Loucy (cell line): Measurements from ENCODE around the gene PLA2G2A.

Experiments used
- H2AFZ ChIP-seq: fragments of 200-600 bp; sonication (generic); 2 replicates; pipeline ENCODE4 v1.6.0; 2016; ENCODE audit warnings: antibody characterized with exemption, mild to moderate bottlenecking, low read length, moderate library complexity
- H3F3A ChIP-seq: fragments of 200-600 bp; 2 replicates; pipeline ENCODE4 v1.6.0; 2016; ENCODE audit warnings: antibody characterized with exemption, low read depth, mild to moderate bottlenecking
- H3K27me3 ChIP-seq: fragments of 200-600 bp; sonication (generic); 2 replicates; pipeline ENCODE4 v1.6.1; 2014; ENCODE audit warnings: low read length, mild to moderate bottlenecking; ENCODE audit not compliant: insufficient read depth, poor library complexity, severe bottlenecking
- H3K36me3 ChIP-seq: fragments of 200-600 bp; sonication (generic); 2 replicates; pipeline ENCODE4 v1.6.1; 2016; ENCODE audit warnings: low read length; ENCODE audit not compliant: insufficient read depth
- H3K4me1 ChIP-seq: fragments of 200-600 bp; sonication (generic); 2 replicates; pipeline ENCODE4 v1.5.1; 2014; ENCODE audit warnings: low read length, mild to moderate bottlenecking; ENCODE audit not compliant: insufficient read depth, poor library complexity, severe bottlenecking
- H3K4me2 ChIP-seq: fragments of 200-600 bp; sonication (generic); 2 replicates; pipeline ENCODE4 v1.6.0; 2014; ENCODE audit warnings: antibody characterized with exemption, low read length, low read depth, mild to moderate bottlenecking; ENCODE audit not compliant: poor library complexity, severe bottlenecking
- H3K4me3 ChIP-seq: fragments of 200-600 bp; sonication (generic); 2 replicates; pipeline ENCODE4 v1.5.1; 2014; ENCODE audit warnings: low read length, mild to moderate bottlenecking, mixed read lengths; ENCODE audit not compliant: poor library complexity, severe bottlenecking
- H3K79me2 ChIP-seq: fragments of 200-600 bp; sonication (generic); 2 replicates; pipeline ENCODE4 v1.6.1; 2014; ENCODE audit warnings: low read length; ENCODE audit not compliant: insufficient read depth
- H3K9ac ChIP-seq: fragments of 200-600 bp; sonication (generic); 2 replicates; pipeline ENCODE4 v1.6.0; 2014; ENCODE audit warnings: mild to moderate bottlenecking, low read depth, low read length, moderate library complexity; ENCODE audit not compliant: poor library complexity, severe bottlenecking
- H3K9me2 ChIP-seq: fragments of 200-600 bp; sonication (generic); replicated peaks from 2 replicates; pipeline ENCODE4 v1.6.1; 2016; ENCODE audit warnings: low read depth, low read length, mixed read lengths
- H3K9me3 ChIP-seq: fragments of 200-600 bp; sonication (generic); 2 replicates; pipeline ENCODE4 v1.6.1; 2014; ENCODE audit warnings: mild to moderate bottlenecking, antibody characterized with exemption, low read length, low read depth; ENCODE audit not compliant: insufficient read depth
- H4K20me1 ChIP-seq: fragments of 200-600 bp; sonication (generic); 2 replicates; pipeline ENCODE4 v1.6.0; 2014; ENCODE audit warnings: antibody characterized with exemption, low read length, mild to moderate bottlenecking; ENCODE audit not compliant: insufficient read depth, poor library complexity, severe bottlenecking
- EZH2phosphoT487 ChIP-seq: fragments of 200-600 bp; IDR thresholded peaks from 2 replicates; pipeline ENCODE4 v1.6.1; 2018; ENCODE audit warnings: antibody characterized with exemption, mild to moderate bottlenecking, moderate library complexity, borderline replicate concordance
- TF ChIP-seq, protein P1 (sequence below): fragments of 200-600 bp; sonication (generic); conservative IDR thresholded peaks from 2 replicates; pipeline ENCODE4 v1.5.1; 2014; ENCODE audit warnings: mild to moderate bottlenecking, antibody characterized with exemption, low read length

PLA2G2A gene

DNA sequence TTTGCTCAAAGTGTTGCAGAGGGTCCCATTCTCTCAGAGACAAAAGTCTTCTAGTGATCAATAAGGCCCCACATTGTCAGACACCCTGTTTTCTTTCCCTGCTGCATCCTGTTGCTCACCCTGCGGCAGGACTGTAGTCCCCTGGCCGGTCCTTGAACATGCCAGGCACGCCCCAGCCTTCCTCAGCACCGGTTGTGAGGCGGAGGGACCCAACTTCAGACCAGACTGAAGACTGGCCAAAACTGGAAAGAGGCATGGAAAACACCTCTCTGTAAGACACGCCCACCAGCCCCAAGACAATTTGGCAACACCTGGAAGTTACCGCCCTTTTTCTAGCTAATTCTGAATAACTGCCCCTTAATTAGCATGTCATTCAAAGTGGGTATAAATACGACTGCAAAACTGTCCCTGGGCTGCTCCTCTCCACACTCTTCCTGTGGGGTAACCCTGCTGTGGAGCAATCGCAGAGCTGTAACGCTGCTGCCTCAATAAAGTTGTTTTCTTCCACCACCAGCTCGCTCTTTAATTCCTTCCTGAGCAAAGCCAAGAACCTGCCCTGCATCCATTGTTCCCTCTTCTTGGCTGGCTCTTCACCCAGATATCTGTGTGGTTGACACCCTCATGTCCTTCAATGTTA is 23.8 kb downstream of the PLA2G2A start:
- Histone ChIP-seq H3K79me2 (no peaks in the 10 kb centered on the region), H3K9ac (no peak overlapping the region), H3K36me3 (no peaks in the 10 kb centered on the region), H3K9me2 (no peaks in the 10 kb centered on the region), H3K4me3 (no peak overlapping the region), H3K9me3 (no peaks in the 10 kb centered on the region), H3F3A (no peaks in the 10 kb centered on the region), H2AFZ (no peak overlapping the region), H4K20me1 (no peaks in the 10 kb centered on the region), H3K4me2 (no peak overlapping the region), H3K4me1 (no peaks in the 10 kb centered on the region), H3K27me3 (no peaks in the 10 kb centered on the region)
- TF ChIP-seq, protein P1, sequence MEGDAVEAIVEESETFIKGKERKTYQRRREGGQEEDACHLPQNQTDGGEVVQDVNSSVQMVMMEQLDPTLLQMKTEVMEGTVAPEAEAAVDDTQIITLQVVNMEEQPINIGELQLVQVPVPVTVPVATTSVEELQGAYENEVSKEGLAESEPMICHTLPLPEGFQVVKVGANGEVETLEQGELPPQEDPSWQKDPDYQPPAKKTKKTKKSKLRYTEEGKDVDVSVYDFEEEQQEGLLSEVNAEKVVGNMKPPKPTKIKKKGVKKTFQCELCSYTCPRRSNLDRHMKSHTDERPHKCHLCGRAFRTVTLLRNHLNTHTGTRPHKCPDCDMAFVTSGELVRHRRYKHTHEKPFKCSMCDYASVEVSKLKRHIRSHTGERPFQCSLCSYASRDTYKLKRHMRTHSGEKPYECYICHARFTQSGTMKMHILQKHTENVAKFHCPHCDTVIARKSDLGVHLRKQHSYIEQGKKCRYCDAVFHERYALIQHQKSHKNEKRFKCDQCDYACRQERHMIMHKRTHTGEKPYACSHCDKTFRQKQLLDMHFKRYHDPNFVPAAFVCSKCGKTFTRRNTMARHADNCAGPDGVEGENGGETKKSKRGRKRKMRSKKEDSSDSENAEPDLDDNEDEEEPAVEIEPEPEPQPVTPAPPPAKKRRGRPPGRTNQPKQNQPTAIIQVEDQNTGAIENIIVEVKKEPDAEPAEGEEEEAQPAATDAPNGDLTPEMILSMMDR, result no peak
- no peak for TF ChIP-seq EZH2phosphoT487

DNA sequence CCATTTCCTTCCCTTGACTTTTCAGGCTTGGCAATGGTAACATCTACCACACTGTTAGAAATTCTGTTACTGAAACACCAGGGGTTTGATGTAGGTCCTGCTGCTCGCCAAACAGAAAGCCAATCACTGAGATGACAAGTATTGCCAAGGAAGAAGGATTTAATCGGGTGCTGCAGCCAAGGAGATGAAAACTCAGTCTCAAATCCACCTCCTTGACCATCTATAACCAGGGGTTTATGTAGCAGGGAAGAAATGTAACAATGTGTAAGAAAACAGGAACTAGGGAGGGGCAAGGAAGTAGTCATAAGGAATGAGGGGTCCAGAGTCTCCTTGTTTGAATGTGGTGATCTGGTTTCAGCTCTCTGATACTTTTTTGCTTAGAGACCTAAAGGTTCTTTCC is 25.4 kb downstream of the PLA2G2A start:
- H2AFZ ChIP-seq, result no peak overlapping the region
- H3K9ac ChIP-seq, result no peak overlapping the region
- no peaks in the 10 kb centered on the region for H3K9me3 ChIP-seq
- H4K20me1 ChIP-seq, result no peaks in the 10 kb centered on the region
- no peak overlapping the region for H3K4me2 ChIP-seq
- H3K4me3 ChIP-seq, result no peak overlapping the region
- H3K27me3 ChIP-seq, result no peaks in the 10 kb centered on the region
- no peak for TF ChIP-seq EZH2phosphoT487
- TF ChIP-seq, protein P1, result no peak
- no peaks in the 10 kb centered on the region for H3K9me2 ChIP-seq
- H3K36me3 ChIP-seq, result no peaks in the 10 kb centered on the region
- no peaks in the 10 kb centered on the region for H3F3A ChIP-seq
- H3K79me2 ChIP-seq, result no peaks in the 10 kb centered on the region
- H3K4me1 ChIP-seq, result no peaks in the 10 kb centered on the region

DNA sequence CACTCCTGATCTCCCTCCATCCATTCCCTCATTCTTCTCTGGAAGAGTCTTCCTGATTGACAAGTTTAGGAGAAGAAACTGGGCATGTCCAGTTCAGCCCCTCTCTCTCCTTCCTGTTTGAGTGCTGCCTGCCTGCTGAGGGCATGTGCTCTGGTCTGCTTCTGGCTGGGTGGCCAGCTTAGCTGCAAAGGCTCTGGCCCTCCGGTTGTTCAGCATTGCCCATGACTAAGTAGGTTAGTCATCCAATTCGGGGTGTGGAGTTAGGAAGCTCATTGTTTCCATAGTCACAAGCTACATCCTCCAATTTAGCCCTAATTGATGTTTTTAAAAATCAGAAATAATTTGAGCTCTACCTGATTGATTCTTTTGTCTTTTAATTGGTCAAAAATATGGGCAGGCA is 30.4 kb downstream of the PLA2G2A start:
- Histone ChIP-seq H3K27me3 (no peaks in the 10 kb centered on the region), H2AFZ (no peak overlapping the region), H3K4me3 (no peak overlapping the region), H4K20me1 (no peaks in the 10 kb centered on the region), H3K9me2 (no peaks in the 10 kb centered on the region), H3K79me2 (no peaks in the 10 kb centered on the region), H3K9me3 (no peaks in the 10 kb centered on the region), H3K4me1 (no peaks in the 10 kb centered on the region), H3K4me2 (no peak overlapping the region), H3F3A (no peaks in the 10 kb centered on the region), H3K36me3 (no peaks in the 10 kb centered on the region), H3K9ac (no peak overlapping the region)
- TF ChIP-seq EZH2phosphoT487, result no peak
- TF ChIP-seq, protein P1, result no peak
